ENCODE results near the gene SAMD4B. TPM values are rescaled to one million over a fixed set of nuclear protein-coding genes. Genes with fewer than 3 reads are reported as not detected.

SAMD4B gene
- total and polyA plus RNA-seq, 2 of the 8 experiments (the other 6 are each of a cell fraction or from before 2014, with no cell fraction given), result 137 to 158 TPM

DNA sequence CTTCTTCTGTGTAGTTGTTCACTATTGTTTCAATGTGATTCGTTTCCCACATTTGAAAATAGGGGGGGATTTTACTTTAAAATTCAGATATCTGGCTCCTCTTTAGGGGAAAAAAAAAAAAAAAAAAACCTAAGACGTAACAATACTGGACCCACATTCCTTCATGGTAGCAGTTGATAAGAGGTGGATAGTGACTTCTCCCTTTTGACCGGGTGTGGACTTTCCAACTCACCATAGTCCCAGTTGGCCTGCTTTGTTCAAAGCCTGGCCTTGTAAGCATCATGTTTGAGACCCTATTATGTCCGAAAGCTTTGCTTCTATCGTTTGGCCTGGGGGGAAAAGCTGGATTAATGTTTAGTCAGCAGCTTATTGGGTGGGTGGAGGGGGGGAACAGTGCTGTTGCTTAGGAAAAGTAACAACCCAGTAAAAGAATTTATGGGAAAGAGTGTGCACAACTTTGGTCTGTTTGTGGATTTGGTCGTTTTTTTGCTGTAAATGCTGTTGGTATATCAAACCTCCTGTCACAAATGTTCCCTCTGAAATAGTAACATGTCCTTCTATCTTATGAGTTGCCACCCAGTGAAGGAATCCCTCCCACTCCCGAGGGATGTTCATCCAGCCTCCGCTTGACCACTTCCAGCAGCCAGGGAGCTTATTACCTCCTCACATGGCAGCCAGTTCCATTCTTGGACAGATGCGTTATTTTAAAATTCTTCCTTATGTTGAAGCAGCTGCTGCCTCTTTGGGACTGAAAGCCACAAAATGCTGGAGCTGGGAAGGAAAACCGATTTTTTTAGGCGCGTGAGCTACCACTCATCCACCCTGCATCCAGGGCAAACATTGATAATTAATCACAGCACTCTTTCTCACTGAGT lies 10.4 kb downstream of the SAMD4B start (continued):
- TF ChIP-seq POLR2AphosphoS5 (IDR thresholded peaks at IDR 0.05; ENCODE audit: low read depth, low read length) (no peak), TAF1 (IDR thresholded peaks at IDR 0.05; ENCODE audit: low read depth, low read length) (no peak), SUZ12 (IDR thresholded peaks at IDR 0.05; ENCODE audit: low read length) (no peak), JUN (IDR thresholded peaks at IDR 0.05; ENCODE audit: low read depth, low read length) (no peak)
- TF ChIP-seq, protein P1, sequence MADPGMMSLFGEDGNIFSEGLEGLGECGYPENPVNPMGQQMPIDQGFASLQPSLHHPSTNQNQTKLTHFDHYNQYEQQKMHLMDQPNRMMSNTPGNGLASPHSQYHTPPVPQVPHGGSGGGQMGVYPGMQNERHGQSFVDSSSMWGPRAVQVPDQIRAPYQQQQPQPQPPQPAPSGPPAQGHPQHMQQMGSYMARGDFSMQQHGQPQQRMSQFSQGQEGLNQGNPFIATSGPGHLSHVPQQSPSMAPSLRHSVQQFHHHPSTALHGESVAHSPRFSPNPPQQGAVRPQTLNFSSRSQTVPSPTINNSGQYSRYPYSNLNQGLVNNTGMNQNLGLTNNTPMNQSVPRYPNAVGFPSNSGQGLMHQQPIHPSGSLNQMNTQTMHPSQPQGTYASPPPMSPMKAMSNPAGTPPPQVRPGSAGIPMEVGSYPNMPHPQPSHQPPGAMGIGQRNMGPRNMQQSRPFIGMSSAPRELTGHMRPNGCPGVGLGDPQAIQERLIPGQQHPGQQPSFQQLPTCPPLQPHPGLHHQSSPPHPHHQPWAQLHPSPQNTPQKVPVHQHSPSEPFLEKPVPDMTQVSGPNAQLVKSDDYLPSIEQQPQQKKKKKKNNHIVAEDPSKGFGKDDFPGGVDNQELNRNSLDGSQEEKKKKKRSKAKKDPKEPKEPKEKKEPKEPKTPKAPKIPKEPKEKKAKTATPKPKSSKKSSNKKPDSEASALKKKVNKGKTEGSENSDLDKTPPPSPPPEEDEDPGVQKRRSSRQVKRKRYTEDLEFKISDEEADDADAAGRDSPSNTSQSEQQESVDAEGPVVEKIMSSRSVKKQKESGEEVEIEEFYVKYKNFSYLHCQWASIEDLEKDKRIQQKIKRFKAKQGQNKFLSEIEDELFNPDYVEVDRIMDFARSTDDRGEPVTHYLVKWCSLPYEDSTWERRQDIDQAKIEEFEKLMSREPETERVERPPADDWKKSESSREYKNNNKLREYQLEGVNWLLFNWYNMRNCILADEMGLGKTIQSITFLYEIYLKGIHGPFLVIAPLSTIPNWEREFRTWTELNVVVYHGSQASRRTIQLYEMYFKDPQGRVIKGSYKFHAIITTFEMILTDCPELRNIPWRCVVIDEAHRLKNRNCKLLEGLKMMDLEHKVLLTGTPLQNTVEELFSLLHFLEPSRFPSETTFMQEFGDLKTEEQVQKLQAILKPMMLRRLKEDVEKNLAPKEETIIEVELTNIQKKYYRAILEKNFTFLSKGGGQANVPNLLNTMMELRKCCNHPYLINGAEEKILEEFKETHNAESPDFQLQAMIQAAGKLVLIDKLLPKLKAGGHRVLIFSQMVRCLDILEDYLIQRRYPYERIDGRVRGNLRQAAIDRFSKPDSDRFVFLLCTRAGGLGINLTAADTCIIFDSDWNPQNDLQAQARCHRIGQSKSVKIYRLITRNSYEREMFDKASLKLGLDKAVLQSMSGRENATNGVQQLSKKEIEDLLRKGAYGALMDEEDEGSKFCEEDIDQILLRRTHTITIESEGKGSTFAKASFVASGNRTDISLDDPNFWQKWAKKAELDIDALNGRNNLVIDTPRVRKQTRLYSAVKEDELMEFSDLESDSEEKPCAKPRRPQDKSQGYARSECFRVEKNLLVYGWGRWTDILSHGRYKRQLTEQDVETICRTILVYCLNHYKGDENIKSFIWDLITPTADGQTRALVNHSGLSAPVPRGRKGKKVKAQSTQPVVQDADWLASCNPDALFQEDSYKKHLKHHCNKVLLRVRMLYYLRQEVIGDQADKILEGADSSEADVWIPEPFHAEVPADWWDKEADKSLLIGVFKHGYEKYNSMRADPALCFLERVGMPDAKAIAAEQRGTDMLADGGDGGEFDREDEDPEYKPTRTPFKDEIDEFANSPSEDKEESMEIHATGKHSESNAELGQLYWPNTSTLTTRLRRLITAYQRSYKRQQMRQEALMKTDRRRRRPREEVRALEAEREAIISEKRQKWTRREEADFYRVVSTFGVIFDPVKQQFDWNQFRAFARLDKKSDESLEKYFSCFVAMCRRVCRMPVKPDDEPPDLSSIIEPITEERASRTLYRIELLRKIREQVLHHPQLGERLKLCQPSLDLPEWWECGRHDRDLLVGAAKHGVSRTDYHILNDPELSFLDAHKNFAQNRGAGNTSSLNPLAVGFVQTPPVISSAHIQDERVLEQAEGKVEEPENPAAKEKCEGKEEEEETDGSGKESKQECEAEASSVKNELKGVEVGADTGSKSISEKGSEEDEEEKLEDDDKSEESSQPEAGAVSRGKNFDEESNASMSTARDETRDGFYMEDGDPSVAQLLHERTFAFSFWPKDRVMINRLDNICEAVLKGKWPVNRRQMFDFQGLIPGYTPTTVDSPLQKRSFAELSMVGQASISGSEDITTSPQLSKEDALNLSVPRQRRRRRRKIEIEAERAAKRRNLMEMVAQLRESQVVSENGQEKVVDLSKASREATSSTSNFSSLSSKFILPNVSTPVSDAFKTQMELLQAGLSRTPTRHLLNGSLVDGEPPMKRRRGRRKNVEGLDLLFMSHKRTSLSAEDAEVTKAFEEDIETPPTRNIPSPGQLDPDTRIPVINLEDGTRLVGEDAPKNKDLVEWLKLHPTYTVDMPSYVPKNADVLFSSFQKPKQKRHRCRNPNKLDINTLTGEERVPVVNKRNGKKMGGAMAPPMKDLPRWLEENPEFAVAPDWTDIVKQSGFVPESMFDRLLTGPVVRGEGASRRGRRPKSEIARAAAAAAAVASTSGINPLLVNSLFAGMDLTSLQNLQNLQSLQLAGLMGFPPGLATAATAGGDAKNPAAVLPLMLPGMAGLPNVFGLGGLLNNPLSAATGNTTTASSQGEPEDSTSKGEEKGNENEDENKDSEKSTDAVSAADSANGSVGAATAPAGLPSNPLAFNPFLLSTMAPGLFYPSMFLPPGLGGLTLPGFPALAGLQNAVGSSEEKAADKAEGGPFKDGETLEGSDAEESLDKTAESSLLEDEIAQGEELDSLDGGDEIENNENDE (IDR thresholded peaks at IDR 0.05; ENCODE audit: insufficient replicate concordance, low read length), result no peak
- TF ChIP-seq, protein P2, sequence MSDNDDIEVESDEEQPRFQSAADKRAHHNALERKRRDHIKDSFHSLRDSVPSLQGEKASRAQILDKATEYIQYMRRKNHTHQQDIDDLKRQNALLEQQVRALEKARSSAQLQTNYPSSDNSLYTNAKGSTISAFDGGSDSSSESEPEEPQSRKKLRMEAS (IDR thresholded peaks at IDR 0.05), result no peak
- TF ChIP-seq, protein P3, sequence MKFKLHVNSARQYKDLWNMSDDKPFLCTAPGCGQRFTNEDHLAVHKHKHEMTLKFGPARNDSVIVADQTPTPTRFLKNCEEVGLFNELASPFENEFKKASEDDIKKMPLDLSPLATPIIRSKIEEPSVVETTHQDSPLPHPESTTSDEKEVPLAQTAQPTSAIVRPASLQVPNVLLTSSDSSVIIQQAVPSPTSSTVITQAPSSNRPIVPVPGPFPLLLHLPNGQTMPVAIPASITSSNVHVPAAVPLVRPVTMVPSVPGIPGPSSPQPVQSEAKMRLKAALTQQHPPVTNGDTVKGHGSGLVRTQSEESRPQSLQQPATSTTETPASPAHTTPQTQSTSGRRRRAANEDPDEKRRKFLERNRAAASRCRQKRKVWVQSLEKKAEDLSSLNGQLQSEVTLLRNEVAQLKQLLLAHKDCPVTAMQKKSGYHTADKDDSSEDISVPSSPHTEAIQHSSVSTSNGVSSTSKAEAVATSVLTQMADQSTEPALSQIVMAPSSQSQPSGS (IDR thresholded peaks at IDR 0.05; ENCODE audit: low read length), result no peak

All from H1 (cell line).